Measurements from ENCODE around the gene CBLC. TPM values are rescaled to one million over a fixed set of nuclear protein-coding genes. Genes with fewer than 3 reads are reported as not detected.

The CBLC gene
- polyA plus RNA-seq, 1 experiment: not detected

DNA sequence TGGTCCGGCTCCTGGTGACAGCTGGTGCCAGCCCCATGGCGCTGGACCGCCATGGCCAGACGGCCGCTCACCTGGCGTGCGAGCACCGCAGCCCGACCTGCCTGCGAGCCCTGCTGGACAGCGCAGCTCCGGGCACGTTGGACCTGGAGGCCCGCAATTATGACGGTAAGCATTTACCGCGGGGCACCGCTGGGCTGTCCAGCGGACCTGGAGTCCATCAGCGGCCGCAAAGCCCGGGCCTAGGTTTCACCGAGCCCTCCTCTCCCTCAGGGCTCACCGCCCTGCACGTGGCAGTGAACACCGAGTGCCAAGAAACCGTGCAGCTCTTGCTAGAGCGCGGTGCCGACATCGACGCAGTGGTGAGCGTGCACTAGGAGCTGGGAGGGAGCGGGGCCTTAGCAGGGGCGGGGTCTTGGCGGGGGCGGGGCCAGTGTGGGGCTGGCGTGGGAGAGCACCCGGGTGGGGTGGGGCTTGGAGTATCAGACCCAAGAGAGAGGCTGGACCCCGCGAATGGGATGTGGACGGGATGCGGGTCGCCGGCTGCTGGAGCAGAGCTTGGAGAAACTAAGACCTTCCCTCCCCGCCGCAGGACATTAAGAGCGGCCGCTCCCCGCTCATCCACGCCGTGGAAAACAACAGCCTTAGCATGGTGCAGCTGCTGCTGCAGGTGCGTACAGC lies 20.5 kb upstream of the CBLC start:
- Histone ChIP-seq H3K4me3 (ENCODE audit: low read depth, low read length) (peak overlapping the region; percentile 58), H3K9me3 (ENCODE audit: control insufficient read depth, insufficient read depth, low read length) (no peaks in the 10 kb centered on the region), H3K27ac (ENCODE audit: low read depth, low read length) (peak overlapping the region; percentile 39), H3K27me3 (ENCODE audit: control insufficient read depth, insufficient read depth, low read length) (no peaks in the 10 kb centered on the region)
- DNase-seq (ENCODE audit: low read depth, low spot score): no peak
- TF ChIP-seq, protein P1, sequence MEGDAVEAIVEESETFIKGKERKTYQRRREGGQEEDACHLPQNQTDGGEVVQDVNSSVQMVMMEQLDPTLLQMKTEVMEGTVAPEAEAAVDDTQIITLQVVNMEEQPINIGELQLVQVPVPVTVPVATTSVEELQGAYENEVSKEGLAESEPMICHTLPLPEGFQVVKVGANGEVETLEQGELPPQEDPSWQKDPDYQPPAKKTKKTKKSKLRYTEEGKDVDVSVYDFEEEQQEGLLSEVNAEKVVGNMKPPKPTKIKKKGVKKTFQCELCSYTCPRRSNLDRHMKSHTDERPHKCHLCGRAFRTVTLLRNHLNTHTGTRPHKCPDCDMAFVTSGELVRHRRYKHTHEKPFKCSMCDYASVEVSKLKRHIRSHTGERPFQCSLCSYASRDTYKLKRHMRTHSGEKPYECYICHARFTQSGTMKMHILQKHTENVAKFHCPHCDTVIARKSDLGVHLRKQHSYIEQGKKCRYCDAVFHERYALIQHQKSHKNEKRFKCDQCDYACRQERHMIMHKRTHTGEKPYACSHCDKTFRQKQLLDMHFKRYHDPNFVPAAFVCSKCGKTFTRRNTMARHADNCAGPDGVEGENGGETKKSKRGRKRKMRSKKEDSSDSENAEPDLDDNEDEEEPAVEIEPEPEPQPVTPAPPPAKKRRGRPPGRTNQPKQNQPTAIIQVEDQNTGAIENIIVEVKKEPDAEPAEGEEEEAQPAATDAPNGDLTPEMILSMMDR (IDR thresholded peaks at IDR 0.05; ENCODE audit: low read depth, low read length): no peak
- POLR2A ChIA-PET: interaction anchor here (0.8 to 2.0 kb wide), 4 partner anchors 8 to 15 kb away, joined by 3 to 6 read pairs (median 4); partner anchors contain the start of gene BCL3
- CTCF ChIA-PET: interaction anchor here (0.6 to 3.5 kb wide), 5 partner anchors 14 to 187 kb away, joined by 3 to 23 read pairs (median 4); partner anchors contain the start of gene NECTIN2

- Histone ChIP-seq H3K27ac (ENCODE audit: low read depth, low read length) (peak overlapping the region; percentile 31), H3K4me3 (ENCODE audit: low read depth, low read length) (peak overlapping the region; percentile 58), H3K27me3 (ENCODE audit: control insufficient read depth, insufficient read depth, low read length) (no peaks in the 10 kb centered on the region), H3K9me3 (ENCODE audit: control insufficient read depth, insufficient read depth, low read length) (no peaks in the 10 kb centered on the region)
- no peak for DNase-seq (ENCODE audit: low read depth, low spot score)
- ChIA-PET POLR2A (interaction anchor here (0.6 to 2.0 kb wide), 4 partner anchors 9 to 114 kb away, joined by 4 to 6 read pairs (median 6); partner anchors contain the start of genes BCL3 and PVR), CTCF (interaction anchor here (0.6 to 3.5 kb wide), 5 partner anchors 14 to 187 kb away, joined by 3 to 23 read pairs (median 4); partner anchors contain the start of gene NECTIN2)
- TF ChIP-seq, protein P1 (IDR thresholded peaks at IDR 0.05; ENCODE audit: low read depth, low read length): no peak
These were observed 19.8 kb upstream of the CBLC start for GRCh38 chr19:44757735-44758505.

GRCh38 chr19:44758596-44758995 lies 19.1 kb upstream of the CBLC start:
- DNase-seq (ENCODE audit: low read depth, low spot score): no peak
- ChIA-PET POLR2A (interaction anchor here (1.8 to 2.0 kb wide), 2 partner anchors 10 to 17 kb away, joined by 5 to 6 read pairs; partner anchors contain the start of gene BCL3), CTCF (interaction anchor here (2.6 to 3.5 kb wide), 2 partner anchors 13 to 35 kb away, joined by 13 to 23 read pairs; no protein-coding TSS in a partner anchor)
- Histone ChIP-seq H3K27ac (ENCODE audit: low read depth, low read length) (peak overlapping the region; percentile 31), H3K9me3 (ENCODE audit: control insufficient read depth, insufficient read depth, low read length) (no peaks in the 10 kb centered on the region), H3K27me3 (ENCODE audit: control insufficient read depth, insufficient read depth, low read length) (no peaks in the 10 kb centered on the region), H3K4me3 (ENCODE audit: low read depth, low read length) (peak overlapping the region; percentile 58)
- TF ChIP-seq, protein P1 (IDR thresholded peaks at IDR 0.05; ENCODE audit: low read depth, low read length): no peak

GRCh38 chr19:44759083-44759804 lies 18.4 kb upstream of the CBLC start:
- ChIA-PET POLR2A (interaction anchor here (1.8 to 2.0 kb wide), 2 partner anchors 10 to 17 kb away, joined by 5 to 6 read pairs; partner anchors contain the start of gene BCL3), CTCF (interaction anchor here (2.6 to 3.5 kb wide), 2 partner anchors 12 to 36 kb away, joined by 13 to 23 read pairs; no protein-coding TSS in a partner anchor)
- no peak for DNase-seq (ENCODE audit: low read depth, low spot score)

More at GRCh38 chr19:44759083-44759804, 18.4 kb upstream of the CBLC start:
- H3K4me3 ChIP-seq (ENCODE audit: low read depth, low read length): no peak overlapping the region
- peak overlapping the region; percentile 31 for H3K27ac ChIP-seq (ENCODE audit: low read depth, low read length)
- no peaks in the 10 kb centered on the region for H3K27me3 ChIP-seq (ENCODE audit: control insufficient read depth, insufficient read depth, low read length)
- no peaks in the 10 kb centered on the region for H3K9me3 ChIP-seq (ENCODE audit: control insufficient read depth, insufficient read depth, low read length)
- TF ChIP-seq, protein P1 (IDR thresholded peaks at IDR 0.05; ENCODE audit: low read depth, low read length): no peak
